Central memory CD8-positive, alpha-beta T cell (primary cell): ENCODE results near the gene SPOUT1.
A peak's percentile ranks its signal among the peaks of the same experiment; 100 is the strongest.
"Not testable (repeated sequence)": the region's sequence is repeated elsewhere in the genome, so short reads cannot be mapped to it uniquely, and the experiment has no call there.

ENCODE experiments used
- ATAC-seq: fragments of 150-1000 bp; cut with Tn5 transposase; replicated peaks from 2 replicates; pipeline ENCODE4 v1.10.0; 2022; ENCODE audit warnings: mild to moderate bottlenecking, moderate FRiP score, moderate number of reproducible peaks; ENCODE audit not compliant: poor library complexity, severe bottlenecking; ENCODE audit errors: extremely low read depth
- DNase-seq, 2 donors: peaks; one replicate each; pipeline ENCODE4 v3.0.0; 2021; ENCODE audit warnings: low spot score in 2 of 2
- H3K27ac Mint-ChIP-seq: one replicate; pipeline ENCODE4 v1.8.0; 2022; ENCODE audit warnings: low read depth, mild to moderate bottlenecking, moderate library complexity, mixed read lengths
- H3K27me3 Mint-ChIP-seq: one replicate; pipeline ENCODE4 v1.8.0; 2022; ENCODE audit warnings: mixed read lengths
- H3K36me3 Mint-ChIP-seq: one replicate; pipeline ENCODE4 v1.8.0; 2022; ENCODE audit warnings: mild to moderate bottlenecking, moderate library complexity, mixed read lengths; ENCODE audit not compliant: insufficient read depth
- H3K4me1 Mint-ChIP-seq: one replicate; pipeline ENCODE4 v1.8.0; 2022; ENCODE audit warnings: mixed read lengths
- H3K4me3 Mint-ChIP-seq: one replicate; pipeline ENCODE4 v1.8.0; 2022; ENCODE audit warnings: mild to moderate bottlenecking, moderate library complexity, mixed read lengths
- H3K9me3 Mint-ChIP-seq: one replicate; pipeline ENCODE4 v1.8.0; 2022; ENCODE audit warnings: mixed read lengths

The SPOUT1 gene

GRCh38 chr9:128792978-128793686 is 36.5 kb downstream of the SPOUT1 start:
- Mint-ChIP-seq H3K36me3 (peaks cover 43% of the 10 kb centered on the region), H3K9me3 (no peaks in the 10 kb centered on the region), H3K4me3 (no peak overlapping the region), H3K27me3 (no peaks in the 10 kb centered on the region), H3K27ac (no peak overlapping the region), H3K4me1 (peaks cover 12% of the 10 kb centered on the region)
- DNase-seq (no peak), ATAC-seq (no peak)

GRCh38 chr9:128792134-128792533 is 37.5 kb downstream of the SPOUT1 start:
- no peaks in the 10 kb centered on the region for H3K27me3 Mint-ChIP-seq
- no peaks in the 10 kb centered on the region for H3K9me3 Mint-ChIP-seq
- H3K36me3 Mint-ChIP-seq, result peaks cover 38% of the 10 kb centered on the region
- ATAC-seq (no peak), DNase-seq (no peak)
- H3K4me3 Mint-ChIP-seq, result no peak overlapping the region
- no peak overlapping the region for H3K27ac Mint-ChIP-seq
- H3K4me1 Mint-ChIP-seq, result peaks cover 20% of the 10 kb centered on the region

- no peak for DNase-seq
- Mint-ChIP-seq H3K27ac (no peak overlapping the region), H3K27me3 (no peaks in the 10 kb centered on the region), H3K36me3 (peaks cover 36% of the 10 kb centered on the region), H3K9me3 (no peaks in the 10 kb centered on the region), H3K4me1 (peaks cover 25% of the 10 kb centered on the region), H3K4me3 (no peak overlapping the region)
- ATAC-seq, result no peak
These were observed 39.1 kb downstream of the SPOUT1 start for GRCh38 chr9:128790536-128790935.

- Mint-ChIP-seq H3K4me1 (peaks cover 20% of the 10 kb centered on the region), H3K36me3 (peaks cover 21% of the 10 kb centered on the region), H3K27ac (peak overlapping the region; percentile 91), H3K27me3 (no peaks in the 10 kb centered on the region), H3K9me3 (no peaks in the 10 kb centered on the region), H3K4me3 (peak overlapping the region; percentile 95)
- no peak for ATAC-seq
- no peak for DNase-seq
These were observed 41.1 kb downstream of the SPOUT1 start for GRCh38 chr9:128788445-128788844.

GRCh38 chr9:128787659-128788058 is 41.9 kb downstream of the SPOUT1 start:
- no peaks in the 10 kb centered on the region for H3K9me3 Mint-ChIP-seq
- ATAC-seq (no peak), DNase-seq (no peak)
- H3K4me1 Mint-ChIP-seq, result peaks cover 14% of the 10 kb centered on the region
- H3K36me3 Mint-ChIP-seq, result peaks cover 16% of the 10 kb centered on the region
- peak overlapping the region; percentile 95 for H3K4me3 Mint-ChIP-seq
- H3K27ac Mint-ChIP-seq, result peak overlapping the region; percentile 91
- no peaks in the 10 kb centered on the region for H3K27me3 Mint-ChIP-seq

GRCh38 chr9:128786681-128787601 is 42.7 kb downstream of the SPOUT1 start, which contains the start of gene TBC1D13:
TBC1D13 (plus strand) TSS chr9:128787253; CDS start chr9:128787354, 101 bp downstream.
- H3K27ac Mint-ChIP-seq, result peak within 1 kb of the TSS; percentile 91
- no peaks in the 10 kb centered on the region for H3K27me3 Mint-ChIP-seq
- H3K36me3 Mint-ChIP-seq, result peaks cover 14% of the 10 kb centered on the region
- peak within 1 kb of the TSS; percentile 95 for H3K4me3 Mint-ChIP-seq
- no peaks in the 10 kb centered on the region for H3K9me3 Mint-ChIP-seq
- ATAC-seq (peak; percentile 97), DNase-seq (peak; percentile 88)
- H3K4me1 Mint-ChIP-seq, result peaks cover 14% of the 10 kb centered on the region

- H3K9me3 Mint-ChIP-seq, result no peaks in the 10 kb centered on the region
- no peak overlapping the region for H3K27ac Mint-ChIP-seq
- peaks cover 12% of the 10 kb centered on the region for H3K36me3 Mint-ChIP-seq
- no peak for DNase-seq
- H3K4me3 Mint-ChIP-seq, result no peak overlapping the region
- H3K4me1 Mint-ChIP-seq, result peaks cover 14% of the 10 kb centered on the region
- ATAC-seq, result no peak
- H3K27me3 Mint-ChIP-seq, result no peaks in the 10 kb centered on the region
These were observed 44.2 kb downstream of the SPOUT1 start for GRCh38 chr9:128785427-128785826.

GRCh38 chr9:128782669-128783068 is 46.9 kb downstream of the SPOUT1 start:
- no peaks in the 10 kb centered on the region for H3K9me3 Mint-ChIP-seq
- H3K4me3 Mint-ChIP-seq, result no peak overlapping the region
- H3K27ac Mint-ChIP-seq, result no peak overlapping the region
- no peaks in the 10 kb centered on the region for H3K27me3 Mint-ChIP-seq
- H3K36me3 Mint-ChIP-seq, result peaks cover 9% of the 10 kb centered on the region
- no peak for DNase-seq
- ATAC-seq, result no peak
- H3K4me1 Mint-ChIP-seq, result peaks cover 9% of the 10 kb centered on the region

- ATAC-seq (no peak), DNase-seq (no peak)
- no peaks in the 10 kb centered on the region for H3K27me3 Mint-ChIP-seq
- no peak overlapping the region for H3K27ac Mint-ChIP-seq
- peaks cover under 1% of the 10 kb centered on the region for H3K36me3 Mint-ChIP-seq
- H3K4me3 Mint-ChIP-seq, result no peak overlapping the region
- peaks cover under 1% of the 10 kb centered on the region for H3K4me1 Mint-ChIP-seq
- H3K9me3 Mint-ChIP-seq, result no peaks in the 10 kb centered on the region
These were observed 48.2 kb downstream of the SPOUT1 start for GRCh38 chr9:128781187-128782070.

GRCh38 chr9:128780093-128780492 is 49.5 kb downstream of the SPOUT1 start:
- H3K27ac Mint-ChIP-seq, H3K9me3 Mint-ChIP-seq, H3K36me3 Mint-ChIP-seq, H3K27me3 Mint-ChIP-seq, DNase-seq, H3K4me3 Mint-ChIP-seq, ATAC-seq, H3K4me1 Mint-ChIP-seq: not testable (repeated sequence)

- Mint-ChIP-seq H3K4me1 (peaks cover 15% of the 10 kb centered on the region), H3K36me3 (peaks cover 14% of the 10 kb centered on the region), H3K27ac (peak overlapping the region; percentile 0), H3K4me3 (no peak overlapping the region), H3K9me3 (no peaks in the 10 kb centered on the region), H3K27me3 (no peaks in the 10 kb centered on the region)
- ATAC-seq (no peak), DNase-seq (no peak)
These were observed 54.8 kb downstream of the SPOUT1 start for GRCh38 chr9:128774804-128775203.

- H3K36me3 Mint-ChIP-seq, result peaks cover 17% of the 10 kb centered on the region
- H3K27me3 Mint-ChIP-seq, result no peaks in the 10 kb centered on the region
- H3K4me3 Mint-ChIP-seq, result peak overlapping the region; percentile 98
- peaks cover 31% of the 10 kb centered on the region for H3K4me1 Mint-ChIP-seq
- H3K27ac Mint-ChIP-seq, result no peak overlapping the region
- no peaks in the 10 kb centered on the region for H3K9me3 Mint-ChIP-seq
- ATAC-seq, result no peak
- DNase-seq, result no peak
These were observed 56.5 kb downstream of the SPOUT1 start for GRCh38 chr9:128773049-128773448.
